Calu3 (cell line): ENCODE results near the gene MSI1. TPM values are rescaled to one million over a fixed set of nuclear protein-coding genes. Genes with fewer than 3 reads are reported as not detected.

ENCODE experiments used
- BruUV-seq: library from RNA; stranded (reverse); fragments of 400-500 nt; replicated peaks from 2 replicates; lab custom pipeline; 2021; lab: Mats Ljungman, UMichigan
- CTCF ChIA-PET: fragments of 300-600 bp; sonication (Branson Sonifier 250); formaldehyde crosslinking; loops from one replicate; lab custom pipeline; 2022; ENCODE audit warnings: antibody characterized with exemption; lab: Charles Lee
- DNase-seq: peaks from one replicate; pipeline ENCODE4 v3.0.0; 2022
- H3K27ac Mint-ChIP-seq: one replicate; pipeline ENCODE4 v1.8.0; 2022; ENCODE audit warnings: mixed read lengths; ENCODE audit not compliant: unreplicated experiment
- H3K27me3 Mint-ChIP-seq: one replicate; pipeline ENCODE4 v1.8.0; 2022; ENCODE audit warnings: mixed read lengths; ENCODE audit not compliant: unreplicated experiment
- H3K36me3 Mint-ChIP-seq: one replicate; pipeline ENCODE4 v1.8.0; 2022; ENCODE audit warnings: mild to moderate bottlenecking, moderate library complexity, mixed read lengths; ENCODE audit not compliant: insufficient read depth, unreplicated experiment
- H3K4me1 Mint-ChIP-seq: one replicate; pipeline ENCODE4 v1.8.0; 2022; ENCODE audit warnings: mild to moderate bottlenecking, low read depth, mixed read lengths; ENCODE audit not compliant: unreplicated experiment
- H3K4me3 Mint-ChIP-seq: one replicate; pipeline ENCODE4 v1.8.0; 2022; ENCODE audit warnings: mild to moderate bottlenecking, low read depth, moderate library complexity, mixed read lengths; ENCODE audit not compliant: unreplicated experiment
- H3K9me3 Mint-ChIP-seq: one replicate; pipeline ENCODE4 v1.8.0; 2022; ENCODE audit warnings: low read depth, mixed read lengths; ENCODE audit not compliant: unreplicated experiment
- CTCF ChIP-seq: fragments of 200-600 bp; IDR thresholded peaks from one replicate; pipeline ENCODE4 v1.8.0; 2022; ENCODE audit warnings: antibody characterized with exemption; ENCODE audit not compliant: unreplicated experiment
- intact Hi-C: fragments of 100-400 bp; cut with micrococcal nuclease; formaldehyde crosslinking; loops from one replicate; pipeline ENCODE4 v1.10.0; 2022; ENCODE audit not compliant: unreplicated experiment
- total RNA-seq: library from RNA; stranded (reverse); gene quantifications from 2 replicates; pipeline ENCODE4 v1.2.3, GENCODE V29; 2022

The MSI1 gene
- total RNA-seq, 1 experiment from 2014 or later, result 1.4 TPM

GRCh38 chr12:120376934-120377572 lies 8.1 kb upstream of the MSI1 start:
- TF ChIP-seq CTCF, result no peak
- H3K27me3 Mint-ChIP-seq, result peaks cover 71% of the 10 kb centered on the region
- H3K9me3 Mint-ChIP-seq, result no peaks in the 10 kb centered on the region
- H3K27ac Mint-ChIP-seq, result no peak overlapping the region
- H3K4me1 Mint-ChIP-seq, result peaks cover 21% of the 10 kb centered on the region
- H3K36me3 Mint-ChIP-seq, result no peaks in the 10 kb centered on the region
- no peak overlapping the region for H3K4me3 Mint-ChIP-seq
- BruUV-seq, result no TSS peak
- CTCF ChIA-PET, result interaction anchor here (1.6 kb wide), 1 partner anchor 10 kb away, joined by 17 read pairs; no protein-coding TSS in a partner anchor
- intact Hi-C loops, result no loop called here
- no peak for DNase-seq

GRCh38 chr12:120376416-120376815 lies 7.5 kb upstream of the MSI1 start:
- peaks cover 71% of the 10 kb centered on the region for H3K27me3 Mint-ChIP-seq
- H3K4me3 Mint-ChIP-seq, result no peak overlapping the region

GRCh38 chr12:120376009-120376408 lies 7.0 kb upstream of the MSI1 start:
- Mint-ChIP-seq H3K36me3 (no peaks in the 10 kb centered on the region), H3K9me3 (no peaks in the 10 kb centered on the region), H3K27me3 (peaks cover 71% of the 10 kb centered on the region), H3K4me1 (peaks cover 21% of the 10 kb centered on the region), H3K27ac (no peak overlapping the region), H3K4me3 (no peak overlapping the region)
- BruUV-seq, result no TSS peak
- DNase-seq, result no peak
- TF ChIP-seq CTCF, result no peak
- intact Hi-C loops, result no loop called here
- CTCF ChIA-PET, result interaction anchor here (1.6 kb wide), 1 partner anchor 9 kb away, joined by 17 read pairs; no protein-coding TSS in a partner anchor

More at GRCh38 chr12:120376416-120376815, 7.5 kb upstream of the MSI1 start:
- Mint-ChIP-seq H3K4me1 (peaks cover 21% of the 10 kb centered on the region), H3K27ac (no peak overlapping the region), H3K9me3 (no peaks in the 10 kb centered on the region), H3K36me3 (no peaks in the 10 kb centered on the region)
- DNase-seq, result no peak
- no peak for TF ChIP-seq CTCF
- no TSS peak for BruUV-seq
- intact Hi-C loops, result no loop called here
- CTCF ChIA-PET, result interaction anchor here (1.6 kb wide), 1 partner anchor 9 kb away, joined by 17 read pairs; no protein-coding TSS in a partner anchor

GRCh38 chr12:120373683-120374082 lies 4.7 kb upstream of the MSI1 start:
- H3K27ac Mint-ChIP-seq, result no peak overlapping the region
- no TSS peak for BruUV-seq

More at GRCh38 chr12:120373683-120374082, 4.7 kb upstream of the MSI1 start:
- no peak overlapping the region for H3K4me3 Mint-ChIP-seq
- H3K9me3 Mint-ChIP-seq, result no peaks in the 10 kb centered on the region
- H3K36me3 Mint-ChIP-seq, result peaks cover 11% of the 10 kb centered on the region
- peaks cover 82% of the 10 kb centered on the region for H3K27me3 Mint-ChIP-seq
- no peak for DNase-seq
- intact Hi-C loops, result no loop called here
- CTCF ChIA-PET, result no interaction called here
- H3K4me1 Mint-ChIP-seq, result peaks cover 21% of the 10 kb centered on the region
- no peak for TF ChIP-seq CTCF
